Spleen (tissue), 11 donors: ENCODE data around the gene PDE4D. TPM values are rescaled to one million over a fixed set of nuclear protein-coding genes. Genes with fewer than 3 reads are reported as not detected.

Experiments used
- DNase-seq: peaks from one replicate; pipeline ENCODE4 v3.0.0-alpha.2; 2020
- H3K27ac ChIP-seq, 8 donors: fragments of 200-600 bp; sonication (generic) in 7 of 8; 1 replicate in 4 of 8; 2 replicates in 4 of 8; pipeline versions ENCODE4 v1.5.0 to v1.8.0; 2016 to 2021; ENCODE audit warnings: inconsistent platforms in 4 of 8, mild to moderate bottlenecking in 4 of 8, moderate library complexity in 1 of 8
- H3K27me3 ChIP-seq, 7 donors: fragments of 200-600 bp; sonication (generic) in 6 of 7; replicated peaks in 1 of 7; 1 replicate in 4 of 7; 2 replicates in 3 of 7; pipeline versions ENCODE4 v1.5.0 to v1.8.0; 2016 to 2021; ENCODE audit warnings: inconsistent platforms in 3 of 7, mild to moderate bottlenecking in 1 of 7
- H3K36me3 ChIP-seq, 6 donors: fragments of 200-600 bp; sonication (generic) in 5 of 6; 1 replicate in 4 of 6; 2 replicates in 2 of 6; pipeline versions ENCODE4 v1.5.0 to v1.8.0; 2016 to 2021; ENCODE audit warnings: inconsistent platforms in 2 of 6
- H3K4me1 ChIP-seq, 6 donors: fragments of 200-600 bp; sonication (generic) in 5 of 6; 1 replicate in 3 of 6; 2 replicates in 3 of 6; pipeline versions ENCODE4 v1.5.0 to v1.8.0; 2016 to 2021; ENCODE audit warnings: inconsistent platforms in 3 of 6
- H3K4me3 ChIP-seq, 8 donors: fragments of 200-600 bp; sonication (generic) in 7 of 8; 1 replicate in 4 of 8; 2 replicates in 4 of 8; pipeline versions ENCODE4 v1.5.0 to v1.8.0; 2016 to 2021; ENCODE audit warnings: inconsistent platforms in 4 of 8, mild to moderate bottlenecking in 4 of 8, moderate library complexity in 2 of 8
- H3K9me3 ChIP-seq, 8 donors: fragments of 200-600 bp; sonication (generic) in 7 of 8; 1 replicate in 4 of 8; 2 replicates in 4 of 8; pipeline versions ENCODE4 v1.5.0 to v1.8.0; 2016 to 2021; ENCODE audit warnings: inconsistent platforms in 4 of 8
- POLR2A ChIP-seq, 3 donors: fragments of 450-650 bp; IDR thresholded peaks; one replicate each; pipeline ENCODE4 v1.5.1; 2017; ENCODE audit warnings: antibody characterized with exemption in 3 of 3, mild to moderate bottlenecking in 1 of 3
- POLR2AphosphoS5 ChIP-seq, 3 donors: sonication (generic); formaldehyde crosslinking; IDR thresholded peaks; one replicate each; pipeline ENCODE4 v1.5.1; 2017; ENCODE audit warnings: antibody characterized with exemption in 3 of 3
- WGBS, 5 donors: extraction: QIAGEN DNeasy Blood & Tissue Kit in 3 of 5; methylation state at CpG; one replicate each; pipeline versions ENCODE4 v1.1.5 to v1.1.7; 2013 to 2018; 5-methylcytosine and 5-hydroxymethylcytosine counted together
- intact Hi-C: fragments of 100-400 bp; cut with DNase I; formaldehyde crosslinking; loops from one replicate; pipeline ENCODE4 v1.15.0; 2023; ENCODE audit warnings: low total_unique reads
- polyA plus RNA-seq, 3 donors: library from polyadenylated mRNA; stranded (reverse); fragments of 200-250 nt; gene quantifications; one replicate each; pipeline ENCODE4 v1.2.1, GENCODE V29; 2013
- total RNA-seq, 7 donors: library from RNA; depleted of rRNA in 3 of 7; stranded (reverse); fragments of >200 nt in 3 of 7; fragmentation: NEBNext Ultra II Directional in 4 of 7; extraction: Animal tissue kit (Norgen Biotek cat#: 25700) in 4 of 7; gene quantifications; one replicate each; pipeline versions ENCODE4 v1.1.0 to v1.2.1, GENCODE V29; 2016 to 2021
- TF ChIP-seq, protein P1 (sequence below), 11 experiments: fragments of 200-600 bp in 7 of 11; fragments of 450-650 bp in 4 of 11; sonication (generic) in 4 of 11; IDR thresholded peaks in 8 of 11; conservative IDR thresholded peaks in 3 of 11; 1 replicate in 7 of 11; 2 replicates in 4 of 11; pipeline versions ENCODE4 v1.4.0 to v1.8.0; 2016 to 2021; ENCODE audit warnings: antibody characterized with exemption in 11 of 11, inconsistent platforms in 4 of 11, mild to moderate bottlenecking in 1 of 11
- donor health status: healthy with polysubstance abuse.
- donor health status: DM: no; HTN: no; CAD: no; lungs with moderate emphysema.
- donor health status: DM: no; HTN: no; CAD: no.
- donor health status: Bipolar disorder and iron deficiency.
- donor health status: healthy.
- donor health status: DM: no; HTN: no; CAD: no.
- donor health status: DM: yes; HTN: yes; CAD: no.

Gene PDE4D
- total and polyA plus RNA-seq, 10 donors: 0.88 to 51.8 (median 18.2) TPM

GRCh38 chr5:59107692-59108091, 785.8 kb downstream of the PDE4D start:
- intact Hi-C loops: no loop called here

GRCh38 chr5:59104400-59105127, 789.0 kb downstream of the PDE4D start:
- DNase-seq: no peak
- H3K36me3 ChIP-seq: no peaks in the 10 kb centered on the region
- TF ChIP-seq POLR2AphosphoS5 (IDR thresholded peaks at IDR 0.05): no peak
- TF ChIP-seq, protein P1, sequence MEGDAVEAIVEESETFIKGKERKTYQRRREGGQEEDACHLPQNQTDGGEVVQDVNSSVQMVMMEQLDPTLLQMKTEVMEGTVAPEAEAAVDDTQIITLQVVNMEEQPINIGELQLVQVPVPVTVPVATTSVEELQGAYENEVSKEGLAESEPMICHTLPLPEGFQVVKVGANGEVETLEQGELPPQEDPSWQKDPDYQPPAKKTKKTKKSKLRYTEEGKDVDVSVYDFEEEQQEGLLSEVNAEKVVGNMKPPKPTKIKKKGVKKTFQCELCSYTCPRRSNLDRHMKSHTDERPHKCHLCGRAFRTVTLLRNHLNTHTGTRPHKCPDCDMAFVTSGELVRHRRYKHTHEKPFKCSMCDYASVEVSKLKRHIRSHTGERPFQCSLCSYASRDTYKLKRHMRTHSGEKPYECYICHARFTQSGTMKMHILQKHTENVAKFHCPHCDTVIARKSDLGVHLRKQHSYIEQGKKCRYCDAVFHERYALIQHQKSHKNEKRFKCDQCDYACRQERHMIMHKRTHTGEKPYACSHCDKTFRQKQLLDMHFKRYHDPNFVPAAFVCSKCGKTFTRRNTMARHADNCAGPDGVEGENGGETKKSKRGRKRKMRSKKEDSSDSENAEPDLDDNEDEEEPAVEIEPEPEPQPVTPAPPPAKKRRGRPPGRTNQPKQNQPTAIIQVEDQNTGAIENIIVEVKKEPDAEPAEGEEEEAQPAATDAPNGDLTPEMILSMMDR (IDR thresholded peaks at IDR 0.05 in 8 of 11, conservative IDR thresholded peaks at IDR 0.05 in 3 of 11): no peak
- TF ChIP-seq POLR2A (IDR thresholded peaks at IDR 0.05): no peak
- no peaks in the 10 kb centered on the region for H3K27me3 ChIP-seq
- H3K4me3 ChIP-seq: no peak overlapping the region
- 73 to 78% (median 75%) methylated on average over 9 of the region's 9 CpGs for WGBS, 5 donors
- H3K4me1 ChIP-seq: no peaks in the 10 kb centered on the region
- H3K9me3 ChIP-seq: no peaks in the 10 kb centered on the region
- peak overlapping the region in 4 of 8 donors; percentile 9 to 40 (median 32) for H3K27ac ChIP-seq
- intact Hi-C loops: no loop called here

More at GRCh38 chr5:59107692-59108091, 785.8 kb downstream of the PDE4D start:
- Histone ChIP-seq H3K27me3 (no peaks in the 10 kb centered on the region), H3K9me3 (no peaks in the 10 kb centered on the region), H3K4me1 (no peaks in the 10 kb centered on the region), H3K36me3 (no peaks in the 10 kb centered on the region), H3K27ac (no peak overlapping the region), H3K4me3 (no peak overlapping the region)
- TF ChIP-seq, protein P1 (IDR thresholded peaks at IDR 0.05 in 8 of 11, conservative IDR thresholded peaks at IDR 0.05 in 3 of 11): no peak
- TF ChIP-seq POLR2AphosphoS5 (IDR thresholded peaks at IDR 0.05): no peak
- WGBS, 5 donors: 74 to 92% (median 80%) methylated on average over 2 of the region's 2 CpGs
- DNase-seq: no peak

- DNase-seq: no peak
- intact Hi-C loops: no loop called here
- 37 to 59% (median 41%) methylated on average over 3 of the region's 3 CpGs for WGBS, 5 donors
- Histone ChIP-seq H3K27ac (no peak overlapping the region), H3K27me3 (no peaks in the 10 kb centered on the region), H3K9me3 (no peaks in the 10 kb centered on the region), H3K36me3 (no peaks in the 10 kb centered on the region), H3K4me3 (no peak overlapping the region), H3K4me1 (no peaks in the 10 kb centered on the region)
- TF ChIP-seq POLR2AphosphoS5 (IDR thresholded peaks at IDR 0.05) (no peak), POLR2A (IDR thresholded peaks at IDR 0.05) (no peak)
- TF ChIP-seq, protein P1 (IDR thresholded peaks at IDR 0.05 in 8 of 11, conservative IDR thresholded peaks at IDR 0.05 in 3 of 11): no peak
Measured at GRCh38 chr5:59103303-59103702, 790.2 kb downstream of the PDE4D start.

DNA sequence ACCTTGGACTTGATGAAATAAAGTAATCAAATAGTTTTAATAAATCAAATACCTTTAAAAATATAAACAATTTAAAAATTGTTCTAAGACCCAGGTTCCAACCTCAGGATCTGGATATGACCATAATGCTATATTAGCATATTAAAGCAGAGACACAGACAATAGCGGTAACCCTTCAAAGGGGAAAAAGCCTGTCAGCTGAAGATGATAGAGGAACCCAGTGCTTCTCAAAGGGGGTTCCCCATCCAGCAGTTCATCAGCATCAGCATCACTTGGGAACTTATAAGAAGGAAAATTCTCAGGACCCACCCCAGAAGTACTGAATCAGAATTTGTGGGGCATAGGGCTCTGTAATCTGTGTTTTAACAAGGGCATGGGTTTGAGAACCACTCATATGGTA, 791.1 kb downstream of the PDE4D start:
- Histone ChIP-seq H3K4me1 (no peaks in the 10 kb centered on the region), H3K27me3 (no peaks in the 10 kb centered on the region), H3K36me3 (no peaks in the 10 kb centered on the region), H3K9me3 (no peaks in the 10 kb centered on the region), H3K4me3 (no peak overlapping the region), H3K27ac (peak overlapping the region in 1 of 8 donors; percentile 20)
- intact Hi-C loops: no loop called here
- no peak for DNase-seq
- 84 to 100% (median 88%) methylated on average over 1 of the region's 1 CpG for whole genome bisulfite sequencing, 5 donors
- TF ChIP-seq POLR2AphosphoS5 (IDR thresholded peaks at IDR 0.05): no peak
- TF ChIP-seq, protein P1 (IDR thresholded peaks at IDR 0.05 in 8 of 11, conservative IDR thresholded peaks at IDR 0.05 in 3 of 11): no peak
- TF ChIP-seq POLR2A (IDR thresholded peaks at IDR 0.05): no peak
